GM12865 (cell line): ENCODE data around the gene GNAI2.

ENCODE experiments used
- DNase-seq: peaks from one replicate; pipeline ENCODE4 v3.0.0; 2010; ENCODE audit warnings: low read depth
- H3K4me3 ChIP-seq: 2 replicates; pipeline ENCODE4 v1.5.1; 2011; ENCODE audit warnings: mild to moderate bottlenecking, low read depth, low read length, control low read depth
- CTCF ChIP-seq: IDR thresholded peaks from 2 replicates; pipeline ENCODE4 v1.5.1; 2011; ENCODE audit warnings: low read length, control low read depth, low read depth, inconsistent platforms; ENCODE audit not compliant: insufficient read depth; ENCODE audit errors: missing control alignments

The GNAI2 gene

GRCh38 chr3:50300681-50301254 lies 64.8 kb downstream of the GNAI2 start:
- H3K4me3 ChIP-seq, result no peak overlapping the region
- peak; percentile 12 for DNase-seq
- TF ChIP-seq CTCF, result no peak

- no peak overlapping the region for H3K4me3 ChIP-seq
- DNase-seq, result peak; percentile 1
- no peak for TF ChIP-seq CTCF
These were observed 66.3 kb downstream of the GNAI2 start for GRCh38 chr3:50302095-50303012.

DNA sequence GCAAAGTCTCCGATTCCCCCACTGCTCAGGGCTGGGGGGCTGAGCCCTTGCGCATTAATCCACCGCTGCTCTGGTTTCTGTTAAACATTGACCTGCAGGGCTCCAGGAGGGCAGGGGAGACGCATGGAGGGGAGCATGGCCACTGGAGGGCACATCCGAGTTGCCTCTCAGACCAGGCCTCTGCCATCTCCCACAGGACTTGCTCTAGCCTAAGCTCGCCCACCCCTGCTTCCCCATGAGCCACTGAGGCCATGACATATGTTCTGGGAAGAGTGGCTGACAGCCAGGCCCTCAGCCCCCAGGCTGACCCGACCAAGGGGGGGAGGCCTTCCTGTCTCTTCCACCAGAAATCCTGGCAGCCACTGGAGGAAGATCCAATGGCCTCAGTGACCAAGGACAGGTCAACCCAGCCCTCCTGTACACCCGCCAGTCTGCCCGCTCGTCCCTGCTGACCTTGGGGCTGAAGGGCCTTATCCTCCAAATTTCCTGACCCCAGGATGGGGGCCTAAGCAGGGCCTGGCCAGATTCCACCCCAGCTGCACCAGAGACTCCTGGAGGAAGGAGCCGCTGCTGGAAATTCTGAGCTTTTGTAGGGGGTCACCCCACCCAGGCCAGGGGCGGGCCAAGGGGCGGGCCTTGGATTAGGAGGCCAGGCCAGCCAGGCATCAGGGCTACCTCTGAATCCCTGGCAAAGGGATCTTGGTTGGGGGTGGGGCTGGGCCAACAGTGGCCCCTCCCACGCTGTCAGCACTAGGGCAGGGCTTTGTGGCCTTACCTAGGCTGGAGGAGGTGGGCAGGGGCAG lies 67.2 kb downstream of the GNAI2 start, which contains the start of gene HYAL1:
Gene HYAL1, minus strand, starts transcription at position 562 of the 803 bp plus-strand sequence. CDS start 618 bp downstream, outside the sequence.
- peak; percentile 7 for DNase-seq

GRCh38 chr3:50304601-50305000 lies 68.6 kb downstream of the GNAI2 start:
- DNase-seq, result no peak
- no peak for TF ChIP-seq CTCF
- no peak overlapping the region for H3K4me3 ChIP-seq

More for the DNA sequence above, 67.2 kb downstream of the GNAI2 start, which contains the start of gene HYAL1:
- H3K4me3 ChIP-seq, result no peak within 1 kb of the TSS
- no peak for TF ChIP-seq CTCF
